HG02610 (cell line): ENCODE measurements around the gene LRP1B.
A peak's percentile ranks its signal among the peaks of the same experiment; 100 is the strongest.
"Not testable (repeated sequence)": the region's sequence is repeated elsewhere in the genome, so short reads cannot be mapped to it uniquely, and the experiment has no call there.

Experiments used
- ATAC-seq: cut with Tn5 transposase; IDR thresholded peaks from one replicate; pipeline ENCODE4 v1.9.1; 2021; ENCODE audit warnings: mild to moderate bottlenecking, moderate library complexity; ENCODE audit not compliant: unreplicated experiment

The LRP1B gene

DNA sequence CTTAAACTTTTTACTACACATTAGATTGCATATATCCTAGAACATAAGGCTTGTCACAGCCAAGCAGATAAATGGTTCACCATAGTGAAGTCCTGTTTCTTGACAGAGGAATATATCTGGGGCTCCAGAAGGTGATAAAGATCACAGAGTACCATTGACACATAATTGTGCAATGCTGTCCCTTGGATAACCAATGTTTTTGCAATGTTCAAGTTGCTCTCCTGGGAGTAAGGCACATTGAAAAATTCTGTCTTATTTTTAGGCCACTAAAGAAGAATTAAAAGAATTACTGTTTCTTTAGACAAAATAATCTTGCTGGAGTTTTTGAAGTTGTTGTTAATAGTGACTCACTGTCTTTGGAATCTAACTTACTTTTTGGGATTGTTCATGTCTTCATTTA lies 1132.8 kb downstream of the LRP1B start:
- no peak for ATAC-seq

DNA sequence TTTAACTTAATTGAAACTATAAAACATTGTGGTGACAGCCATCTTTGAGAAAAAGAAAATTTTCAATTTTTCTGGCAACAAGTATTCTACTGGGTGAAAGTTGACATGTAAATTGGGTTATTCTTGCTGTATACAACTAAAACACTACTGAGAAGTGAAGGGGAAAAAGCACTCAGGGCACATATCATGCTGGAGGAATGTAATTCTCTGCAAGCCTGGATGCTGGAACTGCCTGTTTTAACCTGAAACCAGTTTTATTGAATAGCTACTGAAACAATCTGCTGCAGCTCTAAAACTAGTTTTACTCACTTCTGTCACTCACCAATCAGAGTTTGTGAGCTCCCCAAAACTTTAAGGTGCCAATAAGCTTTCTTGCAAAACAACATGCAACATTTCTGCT lies 1136.0 kb downstream of the LRP1B start:
- ATAC-seq, result no peak

DNA sequence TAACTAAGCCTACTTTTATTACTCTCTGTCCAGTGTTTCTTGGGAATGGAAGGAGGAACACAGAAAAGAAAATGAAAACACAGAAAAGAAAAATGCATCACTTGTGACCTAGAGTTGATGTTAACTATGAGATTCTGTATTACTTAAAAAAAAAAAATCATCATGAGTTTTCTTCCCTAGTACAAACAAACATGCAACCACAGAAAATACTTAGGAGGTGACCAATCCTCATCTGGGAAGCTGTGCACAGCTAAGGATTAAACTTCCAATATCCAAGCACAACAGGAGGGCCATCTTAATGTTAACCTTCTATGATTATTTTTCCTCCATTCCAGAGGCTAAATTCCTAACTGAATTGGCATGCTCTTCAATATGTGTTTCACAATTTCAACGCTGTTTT lies 1140.4 kb downstream of the LRP1B start:
- no peak for ATAC-seq

DNA sequence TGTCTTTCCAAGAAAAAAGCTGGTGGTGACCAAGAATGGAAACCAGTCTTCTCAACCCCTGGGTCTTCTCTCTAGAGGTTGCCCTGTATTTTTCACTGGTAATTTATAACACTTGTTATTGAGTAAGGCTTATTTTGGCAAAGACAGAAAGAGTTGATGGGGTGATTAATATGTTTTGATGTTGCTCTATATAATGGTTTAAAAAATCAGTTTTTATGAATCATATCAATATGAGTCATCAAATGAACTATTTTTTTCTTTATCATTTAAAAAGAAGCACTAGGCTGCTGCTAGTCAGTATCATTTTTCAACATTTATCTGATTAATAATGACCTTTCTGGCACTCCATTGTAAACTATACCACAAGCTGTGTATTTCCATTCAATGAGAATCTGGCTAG lies 1142.2 kb downstream of the LRP1B start:
- no peak for ATAC-seq

GRCh38 chr2:140986456-140986855 lies 1144.4 kb downstream of the LRP1B start:
- ATAC-seq, result no peak

GRCh38 chr2:140975237-140975636 lies 1155.6 kb downstream of the LRP1B start:
- no peak for ATAC-seq

DNA sequence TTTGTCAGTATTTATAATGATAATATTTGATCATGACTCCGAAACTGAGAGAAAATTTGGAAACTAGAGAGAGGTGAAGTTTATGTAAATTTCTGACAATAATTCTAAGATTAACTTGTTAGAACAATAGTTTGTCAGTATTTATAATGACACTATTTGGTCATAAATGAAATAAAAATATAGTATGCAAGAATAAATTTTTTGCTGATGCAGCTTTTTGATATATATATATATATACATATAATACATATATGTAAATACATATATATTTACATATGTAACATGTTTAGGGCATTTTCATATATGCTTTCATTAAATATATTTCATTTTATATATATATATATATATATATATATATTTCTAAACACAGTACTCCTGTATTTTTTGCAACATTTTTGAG lies 1158.1 kb downstream of the LRP1B start:
- no peak for ATAC-seq

DNA sequence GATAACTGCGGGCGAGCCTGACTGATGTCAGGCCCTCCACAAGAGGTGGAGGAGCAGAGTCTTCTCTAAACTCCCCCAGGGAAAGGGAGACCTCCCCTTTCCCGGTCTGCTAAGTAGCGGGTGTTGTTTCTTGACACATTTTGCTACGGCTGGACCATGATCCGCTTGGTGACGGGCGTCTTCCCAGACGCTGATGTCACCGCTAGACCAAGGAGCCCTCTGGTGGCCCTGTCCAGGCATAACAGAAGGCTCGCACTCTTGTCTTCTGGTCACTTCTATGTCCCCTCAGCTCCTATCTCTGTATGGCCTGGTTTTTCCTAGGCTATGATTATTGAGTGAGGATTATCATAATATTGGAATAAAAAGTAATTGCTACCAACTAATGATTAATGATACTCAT lies 1166.5 kb downstream of the LRP1B start:
- ATAC-seq, result not testable (repeated sequence)

DNA sequence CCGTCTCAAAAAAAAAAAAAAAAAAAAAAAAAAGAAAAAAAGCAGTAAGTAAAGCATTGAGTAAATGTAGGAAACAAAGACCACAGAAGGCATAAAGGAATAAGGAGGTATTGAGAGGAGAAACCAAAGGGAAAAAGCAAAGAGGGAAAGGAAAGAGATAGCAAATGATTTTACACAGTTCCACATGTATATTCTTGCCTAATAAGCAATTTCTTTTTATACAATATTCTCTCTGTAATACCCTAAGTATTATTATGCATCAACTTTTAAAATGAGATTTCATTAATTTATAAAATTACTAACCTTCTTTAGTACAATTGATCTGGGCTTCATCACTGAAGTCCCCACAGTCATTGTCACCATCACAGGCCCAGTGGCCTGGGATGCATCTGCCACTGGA lies 1180.9 kb downstream of the LRP1B start:
- ATAC-seq, result no peak

DNA sequence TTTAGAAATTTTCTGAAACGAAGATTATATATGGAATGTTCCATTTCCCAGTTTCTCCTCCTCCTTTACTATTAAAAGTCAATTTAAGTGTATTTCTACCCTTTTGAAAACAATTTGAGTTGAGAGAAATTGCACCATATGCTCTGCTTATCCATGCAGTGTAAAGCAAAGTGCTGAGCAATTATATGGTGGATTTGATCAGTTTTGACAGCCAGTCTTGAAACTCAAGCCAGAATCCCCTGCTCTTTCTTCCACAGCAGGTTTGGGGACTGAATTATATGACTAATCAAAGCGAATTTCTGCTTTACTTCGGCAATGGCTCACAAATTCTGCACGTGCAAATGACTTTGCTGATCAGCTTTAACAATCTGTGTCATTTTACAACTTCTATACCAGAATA lies 1183.6 kb downstream of the LRP1B start:
- ATAC-seq, result no peak

DNA sequence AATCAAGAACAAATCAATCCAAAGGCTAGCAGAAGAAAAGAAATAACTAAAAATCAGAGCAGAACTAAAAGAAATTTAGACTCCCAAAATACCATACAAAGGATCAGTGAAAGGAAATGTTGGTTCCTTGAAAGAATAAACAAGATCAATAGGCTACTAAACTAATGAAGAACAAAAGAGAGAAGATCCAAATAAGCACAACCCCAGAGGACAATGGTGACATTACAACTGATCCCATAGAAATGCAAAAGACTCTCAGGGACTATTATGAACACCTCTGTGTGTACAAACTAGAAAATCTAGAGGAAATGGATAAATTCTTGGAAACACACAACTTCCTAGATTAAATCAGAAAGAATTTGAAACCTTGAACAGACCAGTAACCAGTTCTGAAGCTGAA lies 1186.9 kb downstream of the LRP1B start:
- ATAC-seq, result no peak

- ATAC-seq, result no peak
Measured at GRCh38 chr2:140942284-140942683, 1188.5 kb downstream of the LRP1B start.

DNA sequence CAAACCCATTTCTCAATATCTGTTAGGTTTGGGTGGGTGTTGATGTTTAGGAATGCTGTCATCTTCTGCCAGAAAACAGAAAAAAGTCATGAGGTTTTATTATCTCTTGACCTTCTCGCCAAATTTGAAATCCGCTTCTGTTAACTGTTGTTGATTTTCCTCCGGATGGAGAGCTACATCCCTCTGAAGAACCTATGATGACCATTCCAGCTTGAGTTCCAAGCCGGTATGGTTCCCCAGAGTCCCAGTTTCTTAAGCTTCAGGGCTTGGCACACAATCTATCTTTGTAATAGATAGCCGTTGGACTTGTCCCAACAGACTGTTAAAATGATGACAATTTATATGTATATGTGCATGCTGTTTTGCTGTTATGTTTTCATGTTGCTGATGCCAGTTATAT lies 1201.0 kb downstream of the LRP1B start:
- ATAC-seq, result no peak

- ATAC-seq, result no peak
Measured at GRCh38 chr2:140918426-140918825, 1212.4 kb downstream of the LRP1B start.

- no peak for ATAC-seq
Measured at GRCh38 chr2:140916410-140916809, 1214.4 kb downstream of the LRP1B start.

DNA sequence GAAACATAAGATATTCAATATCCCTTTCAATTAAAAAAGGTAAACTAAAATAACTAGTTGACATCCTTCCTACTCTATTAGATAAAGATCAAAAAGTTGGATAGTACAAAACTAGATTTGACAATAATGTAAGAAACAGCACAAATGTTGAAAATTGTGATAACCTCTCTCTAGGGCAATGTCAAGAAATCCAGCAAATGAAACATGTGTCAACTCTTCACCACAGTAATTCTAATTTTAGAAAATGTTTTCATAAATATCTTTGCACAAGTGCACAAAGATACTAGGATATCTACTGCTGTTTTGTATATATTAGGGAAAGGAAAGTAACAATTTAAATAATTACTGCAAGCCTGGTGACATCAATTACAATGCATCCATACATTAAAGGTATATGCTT lies 1220.1 kb downstream of the LRP1B start:
- ATAC-seq, result no peak

DNA sequence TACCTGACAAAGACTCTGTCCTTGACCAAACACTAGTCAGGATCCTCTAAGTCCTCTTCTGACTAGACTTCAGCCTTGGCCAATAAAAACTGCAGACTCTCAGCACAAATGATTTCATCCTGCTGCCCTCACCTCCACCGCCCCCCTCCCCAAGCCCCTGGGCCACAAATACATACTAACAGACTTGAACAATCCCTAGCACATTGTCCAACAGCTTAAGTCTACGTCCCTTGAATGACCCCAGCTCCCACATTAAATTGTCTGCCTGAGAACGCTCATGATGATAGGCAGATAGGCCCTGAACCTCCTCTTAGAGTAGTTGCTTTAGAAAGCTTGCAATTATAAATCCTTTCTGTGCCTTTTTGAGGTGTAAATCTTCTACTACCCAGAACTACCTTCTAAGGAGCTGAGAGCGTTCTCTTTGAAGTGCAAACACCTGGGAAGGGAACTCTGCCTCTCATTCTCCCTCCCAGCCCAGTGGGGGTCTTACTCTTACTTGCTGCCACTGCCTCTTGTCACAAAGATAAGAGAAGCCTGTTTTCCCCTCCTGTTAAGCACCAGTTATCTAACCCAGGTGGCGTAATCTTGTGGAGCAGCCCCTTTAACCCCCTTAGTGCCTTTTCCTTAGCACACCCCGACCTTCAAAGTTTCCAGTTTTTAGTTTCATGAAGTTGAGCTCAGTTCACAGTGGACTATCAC lies 1225.6 kb downstream of the LRP1B start:
- no peak for ATAC-seq

DNA sequence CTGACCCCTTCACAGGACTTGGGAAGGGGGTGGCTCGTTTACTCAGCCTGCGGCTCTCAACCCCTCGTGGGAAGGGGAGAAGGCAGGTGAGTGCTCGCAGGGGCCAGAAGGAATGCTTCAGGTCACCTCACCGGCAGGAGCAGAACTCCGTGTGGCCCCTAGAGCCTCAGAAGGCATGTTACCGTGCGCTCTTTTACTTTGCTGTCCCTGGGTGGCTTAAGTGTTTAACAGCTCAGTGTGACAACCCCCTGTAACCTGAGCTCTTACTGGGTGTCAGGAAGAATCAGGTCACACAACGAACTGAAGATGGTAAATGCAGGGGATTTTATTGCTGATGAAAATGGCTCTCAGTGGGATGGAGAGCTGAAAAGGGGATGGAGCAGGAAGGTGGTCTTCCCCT lies 1235.4 kb downstream of the LRP1B start:
- no peak for ATAC-seq

- ATAC-seq, result peak; percentile 59
Measured at GRCh38 chr2:140893685-140894084, 1237.1 kb downstream of the LRP1B start.

- no peak for ATAC-seq
Measured at GRCh38 chr2:140892911-140893637, 1237.7 kb downstream of the LRP1B start.

GRCh38 chr2:140892436-140892835 lies 1238.4 kb downstream of the LRP1B start:
- no peak for ATAC-seq

DNA sequence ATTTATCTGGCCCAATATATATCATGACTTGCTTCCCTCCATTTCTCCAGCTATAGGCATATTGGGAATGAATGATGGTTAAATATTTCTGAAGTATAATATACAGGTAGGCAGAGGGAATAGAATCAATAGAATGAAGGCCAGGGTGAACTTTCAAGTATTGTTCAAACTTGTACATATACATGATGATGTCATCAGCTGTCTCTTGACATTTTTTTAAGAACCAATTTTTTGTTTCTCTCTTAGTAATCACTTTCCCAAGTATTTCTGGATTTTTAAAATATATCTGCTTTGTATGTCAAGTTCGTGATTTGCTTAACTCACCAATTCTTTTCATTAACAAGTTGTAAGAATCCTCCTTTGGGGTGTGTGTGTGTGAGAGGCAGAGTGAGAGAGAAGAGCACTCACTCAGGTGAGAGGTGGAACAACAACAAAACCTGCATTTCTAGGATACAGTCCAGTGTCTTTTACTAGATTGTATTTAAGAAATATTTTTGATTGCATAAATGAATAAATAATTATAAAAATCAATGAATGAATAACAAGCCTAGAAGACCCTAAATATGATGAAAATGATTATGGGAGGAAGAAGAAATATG lies 1239.1 kb downstream of the LRP1B start:
- peak; percentile 67 for ATAC-seq
